DND-41 (cell line): ENCODE data around the gene ATP1A2.

ENCODE experiments used
- ATAC-seq: fragments of 200-7000 bp; cut with Tn5 transposase; 3 replicates; pipeline ENCODE4 v1.9.1; 2021; ENCODE audit warnings: low read depth; ENCODE audit not compliant: insufficient read depth
- DNase-seq: peaks from one replicate; pipeline ENCODE4 v3.0.0-alpha.2; 2020
- H2AFZ ChIP-seq: 2 replicates; pipeline ENCODE4 v1.6.0; 2012; ENCODE audit warnings: low read depth, low read length
- H3K27ac ChIP-seq: 2 replicates; pipeline ENCODE4 v1.5.1; 2012; ENCODE audit warnings: low read length, inconsistent platforms
- H3K27me3 ChIP-seq: fragments of 200-600 bp; sonication (generic); 2 replicates; pipeline ENCODE4 v1.6.0; 2012; ENCODE audit warnings: low read length, mild to moderate bottlenecking, inconsistent platforms; ENCODE audit not compliant: insufficient read depth, poor library complexity
- H3K36me3 ChIP-seq: 2 replicates; pipeline ENCODE4 v1.5.1; 2012; ENCODE audit warnings: low read length, inconsistent platforms; ENCODE audit not compliant: insufficient read depth
- H3K4me1 ChIP-seq: 2 replicates; pipeline ENCODE4 v1.5.1; 2012; ENCODE audit warnings: mild to moderate bottlenecking, low read length; ENCODE audit not compliant: insufficient read depth
- H3K4me2 ChIP-seq: 2 replicates; pipeline ENCODE4 v1.6.0; 2012; ENCODE audit warnings: mild to moderate bottlenecking, moderate library complexity, low read length, inconsistent platforms; ENCODE audit not compliant: insufficient read depth
- H3K4me3 ChIP-seq, 2 experiments: fragments of 200-600 bp in 1 of 2; shearing (Covaris generic) in 1 of 2; 2 replicates each; pipeline ENCODE4 v1.5.1; 2012 to 2016; ENCODE audit warnings: inconsistent platforms in 2 of 2, low read length in 2 of 2, mild to moderate bottlenecking in 2 of 2, low read depth in 1 of 2, moderate library complexity in 1 of 2
- H3K79me2 ChIP-seq: 2 replicates; pipeline ENCODE4 v1.6.0; 2012; ENCODE audit warnings: low read length, inconsistent platforms; ENCODE audit not compliant: insufficient read depth
- H3K9ac ChIP-seq: 2 replicates; pipeline ENCODE4 v1.6.0; 2012; ENCODE audit warnings: low read depth, mild to moderate bottlenecking, inconsistent platforms, low read length, moderate library complexity
- H3K9me3 ChIP-seq: 2 replicates; pipeline ENCODE4 v1.5.1; 2012; ENCODE audit warnings: low read length, moderate library complexity, mild to moderate bottlenecking, inconsistent platforms; ENCODE audit not compliant: insufficient read depth, severe bottlenecking
- H4K20me1 ChIP-seq: 2 replicates; pipeline ENCODE4 v1.6.0; 2012; ENCODE audit warnings: low read length; ENCODE audit not compliant: insufficient read depth
- CTCF ChIP-seq: IDR thresholded peaks from 2 replicates; pipeline ENCODE4 v1.5.1; 2012; ENCODE audit warnings: borderline replicate concordance, low read length, moderate library complexity, mild to moderate bottlenecking; ENCODE audit not compliant: poor library complexity, severe bottlenecking; ENCODE audit errors: extremely low read depth
- EZH2 ChIP-seq: IDR thresholded peaks from 3 replicates; pipeline ENCODE4 v1.6.1; 2012; ENCODE audit warnings: borderline replicate concordance, low read depth, mild to moderate bottlenecking, moderate library complexity, low read length, inconsistent platforms; ENCODE audit not compliant: severe bottlenecking

The ATP1A2 gene

GRCh38 chr1:160136121-160136925 is 20.8 kb downstream of the ATP1A2 start:
- H2AFZ ChIP-seq, result no peak overlapping the region
- H3K36me3 ChIP-seq, result no peaks in the 10 kb centered on the region

DNA sequence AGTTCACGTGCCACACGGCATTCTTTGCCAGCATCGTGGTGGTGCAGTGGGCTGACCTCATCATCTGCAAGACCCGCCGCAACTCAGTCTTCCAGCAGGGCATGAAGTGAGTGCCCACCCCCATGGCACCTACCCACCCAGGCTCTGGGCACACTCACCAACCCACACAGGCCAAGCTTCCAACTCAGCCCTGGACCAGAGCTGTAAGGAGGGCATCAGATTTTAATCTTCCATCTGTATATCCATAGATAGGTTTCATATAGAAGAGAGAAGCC is 21.3 kb downstream of the ATP1A2 start:
- Histone ChIP-seq H3K79me2 (no peaks in the 10 kb centered on the region), H3K27me3 (peaks cover 24% of the 10 kb centered on the region), H3K4me1 (no peaks in the 10 kb centered on the region), H3K9me3 (no peaks in the 10 kb centered on the region), H3K36me3 (no peaks in the 10 kb centered on the region), H3K4me3 (no peak overlapping the region), H3K9ac (no peak overlapping the region), H3K27ac (no peak overlapping the region), H3K4me2 (no peak overlapping the region), H2AFZ (no peak overlapping the region), H4K20me1 (no peaks in the 10 kb centered on the region)
- ATAC-seq (no peak), DNase-seq (no peak)
- TF ChIP-seq EZH2 (no peak), CTCF (no peak)

More at GRCh38 chr1:160136121-160136925, 20.8 kb downstream of the ATP1A2 start:
- no peak for TF ChIP-seq CTCF
- TF ChIP-seq EZH2, result no peak
- no peak overlapping the region for H3K27ac ChIP-seq
- no peak overlapping the region for H3K4me2 ChIP-seq
- H3K9me3 ChIP-seq, result no peaks in the 10 kb centered on the region
- H3K9ac ChIP-seq, result no peak overlapping the region
- no peak for ATAC-seq
- no peaks in the 10 kb centered on the region for H3K4me1 ChIP-seq
- DNase-seq, result no peak
- no peaks in the 10 kb centered on the region for H4K20me1 ChIP-seq
- H3K27me3 ChIP-seq, result peaks cover 23% of the 10 kb centered on the region
- no peaks in the 10 kb centered on the region for H3K79me2 ChIP-seq
- no peak overlapping the region for H3K4me3 ChIP-seq

DNA sequence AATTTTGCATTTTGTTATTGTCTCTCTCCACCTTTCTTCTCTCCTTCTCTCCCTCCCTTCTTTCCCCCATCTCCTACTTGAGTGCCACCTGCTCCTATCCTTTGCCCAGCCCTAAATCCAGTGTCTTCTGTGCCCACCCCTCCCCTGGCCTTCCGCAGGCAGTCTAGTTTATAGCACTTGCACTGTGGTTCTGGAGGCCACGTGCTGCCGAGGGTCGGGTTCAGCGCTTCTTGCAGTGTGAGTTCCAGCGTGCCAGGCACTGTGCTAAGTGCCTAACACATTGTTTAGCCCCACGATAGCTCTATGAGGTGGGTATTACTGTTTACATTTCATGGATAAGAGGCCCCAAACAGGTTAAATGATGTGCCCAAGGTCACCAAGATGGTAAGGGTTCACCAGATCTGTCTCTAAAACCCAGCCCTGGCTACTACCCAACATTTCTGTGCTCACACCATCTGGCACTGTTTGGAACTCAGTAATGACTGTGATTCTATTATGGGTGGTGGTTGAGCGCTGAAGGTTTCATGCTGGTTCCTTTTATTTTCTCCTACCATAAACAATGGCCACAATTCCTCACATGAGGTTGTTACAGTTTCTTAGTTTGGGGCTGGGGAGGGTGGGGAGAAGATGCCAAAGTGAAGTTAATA is 21.8 kb downstream of the ATP1A2 start:
- H3K9ac ChIP-seq, result no peak overlapping the region
- TF ChIP-seq EZH2, result no peak
- no peak for TF ChIP-seq CTCF
- no peaks in the 10 kb centered on the region for H3K9me3 ChIP-seq
- peaks cover 26% of the 10 kb centered on the region for H3K27me3 ChIP-seq
- ATAC-seq, result no peak
- H2AFZ ChIP-seq, result no peak overlapping the region
- no peaks in the 10 kb centered on the region for H3K79me2 ChIP-seq
- H3K27ac ChIP-seq, result no peak overlapping the region
- H4K20me1 ChIP-seq, result no peaks in the 10 kb centered on the region
- DNase-seq, result no peak
- H3K36me3 ChIP-seq, result no peaks in the 10 kb centered on the region
- H3K4me1 ChIP-seq, result no peaks in the 10 kb centered on the region
- no peak overlapping the region for H3K4me3 ChIP-seq
- no peak overlapping the region for H3K4me2 ChIP-seq
